Body of pancreas (tissue), 4 donors: ENCODE measurements around the gene NBDY.

Source experiments
- CTCF ChIP-seq, 7 experiments: fragments of 450-650 bp in 4 of 7; fragments of 200-600 bp in 3 of 7; sonication (generic) in 3 of 7; IDR thresholded peaks; one replicate each; pipeline ENCODE4 v1.5.1; 2016 to 2019; ENCODE audit warnings: antibody characterized with exemption in 7 of 7
- POLR2A ChIP-seq, 3 donors: fragments of 450-650 bp; IDR thresholded peaks; one replicate each; pipeline ENCODE4 v1.6.1; 2016; ENCODE audit warnings: antibody characterized with exemption in 3 of 3, mild to moderate bottlenecking in 2 of 3

- TF ChIP-seq CTCF (IDR thresholded peaks at IDR 0.05) (no peak), POLR2A (IDR thresholded peaks at IDR 0.05) (no peak)
Observed at GRCh38 chrX:56765811-56766553, 36.9 kb downstream of the NBDY start.
